SK-N-SH treated with all-trans-retinoic acid at 6 μM for 48 hours (cell line): ENCODE results near the gene CABP1.
A peak's percentile ranks its signal among the peaks of the same experiment; 100 is the strongest.

Experiments used
- ATAC-seq: fragments of 200-7000 bp; cut with Tn5 transposase; 3 replicates; pipeline ENCODE4 v1.9.1; 2020; ENCODE audit warnings: mild to moderate bottlenecking, moderate library complexity
- ARNTL ChIP-seq: fragments of 450-650 bp; formaldehyde crosslinking; IDR thresholded peaks from 2 replicates; pipeline ENCODE4 v1.5.0; 2020; ENCODE audit warnings: low read depth, mild to moderate bottlenecking, moderate library complexity, borderline replicate concordance
- BACH2 ChIP-seq: fragments of 250-450 bp; sonication (Bioruptor Pico); IDR thresholded peaks from 2 replicates; pipeline ENCODE4 v1.9.0; 2021; ENCODE audit warnings: mild to moderate bottlenecking, borderline replicate concordance
- CSDC2 ChIP-seq: fragments of 250-450 bp; sonication (Bioruptor Pico); IDR thresholded peaks from 2 replicates; pipeline ENCODE4 v1.5.0; 2020; ENCODE audit warnings: mild to moderate bottlenecking, moderate library complexity
- ESRRG ChIP-seq: fragments of 250-450 bp; sonication (Bioruptor Pico); IDR thresholded peaks from 2 replicates; pipeline ENCODE4 v1.6.1; 2021; ENCODE audit warnings: mild to moderate bottlenecking
- GLIS3 ChIP-seq: fragments of 250-450 bp; sonication (Bioruptor Pico); IDR thresholded peaks from 2 replicates; pipeline ENCODE4 v1.5.0; 2020; ENCODE audit warnings: mild to moderate bottlenecking, moderate library complexity
- ISL1 ChIP-seq: fragments of 250-450 bp; sonication (Bioruptor Pico); IDR thresholded peaks from 2 replicates; pipeline ENCODE4 v2.1.2; 2022; ENCODE audit warnings: mild to moderate bottlenecking, moderate library complexity
- RARB ChIP-seq: fragments of 250-450 bp; sonication (Bioruptor Pico); IDR thresholded peaks from 2 replicates; pipeline ENCODE4 v1.8.0; 2021; ENCODE audit warnings: mild to moderate bottlenecking, moderate library complexity
- TCF4 ChIP-seq: fragments of 250-450 bp; sonication (Bioruptor Pico); IDR thresholded peaks from 2 replicates; pipeline ENCODE4 v1.8.0; 2021; ENCODE audit warnings: mild to moderate bottlenecking, moderate library complexity, borderline replicate concordance
- TOX ChIP-seq: fragments of 250-450 bp; sonication (Bioruptor Pico); IDR thresholded peaks from 2 replicates; pipeline ENCODE4 v1.8.0; 2021; ENCODE audit warnings: mild to moderate bottlenecking, moderate library complexity, borderline replicate concordance
- ZC3H10 ChIP-seq: fragments of 250-450 bp; sonication (Bioruptor Pico); IDR thresholded peaks from 2 replicates; pipeline ENCODE4 v1.5.1; 2021; ENCODE audit warnings: mild to moderate bottlenecking, moderate library complexity
- ZFP3 ChIP-seq: fragments of 250-450 bp; sonication (Bioruptor Pico); IDR thresholded peaks from 2 replicates; pipeline ENCODE4 v1.5.0; 2020; ENCODE audit warnings: mild to moderate bottlenecking, moderate library complexity
- ZNF565 ChIP-seq: fragments of 450-650 bp; formaldehyde crosslinking; conservative IDR thresholded peaks from 2 replicates; pipeline ENCODE4 v1.5.0; 2020; ENCODE audit warnings: low read depth, mild to moderate bottlenecking, moderate library complexity
- ZNF70 ChIP-seq: fragments of 450-650 bp; formaldehyde crosslinking; IDR thresholded peaks from 2 replicates; pipeline ENCODE4 v1.5.0; 2020; ENCODE audit warnings: mild to moderate bottlenecking, moderate library complexity
- ZNF8 ChIP-seq: fragments of 450-650 bp; formaldehyde crosslinking; IDR thresholded peaks from 2 replicates; pipeline ENCODE4 v1.5.0; 2020; ENCODE audit warnings: mild to moderate bottlenecking, moderate library complexity
- TF ChIP-seq, protein P1 (sequence below): fragments of 250-450 bp; sonication (Bioruptor Pico); IDR thresholded peaks from 2 replicates; pipeline ENCODE4 v1.5.1; 2020; ENCODE audit warnings: low read depth, mild to moderate bottlenecking, moderate library complexity
- TF ChIP-seq, protein P2 (sequence below): fragments of 250-450 bp; sonication (Bioruptor Pico); IDR thresholded peaks from 2 replicates; pipeline ENCODE4 v1.5.1; 2021; ENCODE audit warnings: mild to moderate bottlenecking, moderate library complexity
- TF ChIP-seq, protein P3 (sequence below): fragments of 250-450 bp; sonication (Bioruptor Pico); IDR thresholded peaks from 2 replicates; pipeline ENCODE4 v1.8.0; 2021; ENCODE audit warnings: low read depth, mild to moderate bottlenecking, moderate library complexity, borderline replicate concordance

Gene CABP1

DNA sequence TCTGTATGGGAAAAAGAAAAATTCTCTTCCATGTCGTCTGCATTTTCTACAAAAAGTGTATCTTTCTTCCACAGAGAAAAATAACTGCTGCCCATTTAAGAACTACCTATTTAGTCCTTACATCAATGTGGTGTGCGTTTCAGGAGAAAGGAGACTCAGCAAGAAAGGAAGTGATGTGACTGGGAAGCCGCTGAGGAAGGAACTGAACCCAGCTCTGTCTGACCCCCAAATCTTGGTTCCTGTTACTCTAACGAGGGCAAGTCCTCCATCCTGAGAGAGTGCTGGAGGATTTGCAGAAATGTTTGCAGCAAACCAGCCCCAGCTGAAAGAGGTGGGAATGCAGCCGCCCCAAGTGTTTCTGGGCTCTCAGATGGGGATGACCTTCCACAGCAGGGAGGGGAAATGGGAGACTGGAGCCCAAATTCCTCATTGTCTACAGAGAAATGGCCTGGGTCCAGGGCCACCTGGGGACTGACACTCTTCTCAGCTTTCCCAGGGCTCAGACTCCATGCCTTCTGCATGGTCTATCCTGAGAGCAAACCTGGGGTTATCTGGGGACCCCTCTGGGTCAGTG is 39.8 kb downstream of the CABP1 start (continued):
- TF ChIP-seq ZNF70 (CRISPR knock-in tag), result no peak
- TF ChIP-seq, protein P1, sequence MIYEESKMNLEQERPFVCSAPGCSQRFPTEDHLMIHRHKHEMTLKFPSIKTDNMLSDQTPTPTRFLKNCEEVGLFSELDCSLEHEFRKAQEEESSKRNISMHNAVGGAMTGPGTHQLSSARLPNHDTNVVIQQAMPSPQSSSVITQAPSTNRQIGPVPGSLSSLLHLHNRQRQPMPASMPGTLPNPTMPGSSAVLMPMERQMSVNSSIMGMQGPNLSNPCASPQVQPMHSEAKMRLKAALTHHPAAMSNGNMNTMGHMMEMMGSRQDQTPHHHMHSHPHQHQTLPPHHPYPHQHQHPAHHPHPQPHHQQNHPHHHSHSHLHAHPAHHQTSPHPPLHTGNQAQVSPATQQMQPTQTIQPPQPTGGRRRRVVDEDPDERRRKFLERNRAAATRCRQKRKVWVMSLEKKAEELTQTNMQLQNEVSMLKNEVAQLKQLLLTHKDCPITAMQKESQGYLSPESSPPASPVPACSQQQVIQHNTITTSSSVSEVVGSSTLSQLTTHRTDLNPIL (CRISPR knock-in tag), result no peak

DNA sequence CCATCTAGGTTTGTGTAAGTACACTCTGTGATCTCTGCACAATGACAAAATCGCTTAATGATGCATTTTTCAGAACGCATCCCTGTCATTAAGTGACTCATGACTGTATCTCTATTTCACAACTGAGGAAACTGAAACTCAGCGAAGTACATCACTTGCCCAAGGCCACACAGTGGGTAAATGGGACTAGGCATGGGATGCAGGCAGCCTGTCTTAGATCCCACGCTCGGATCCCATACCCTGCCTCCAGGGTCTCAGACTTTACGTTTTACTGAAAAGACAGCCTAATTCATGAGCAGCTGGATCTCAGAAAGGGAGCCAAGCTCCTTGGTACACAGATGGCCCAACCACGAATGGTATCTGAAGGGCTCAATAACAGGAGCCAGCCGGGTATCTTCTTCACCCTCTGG is 44.1 kb downstream of the CABP1 start:
- no peak for ATAC-seq
- TF ChIP-seq ZNF565 (CRISPR knock-in tag) (no peak), ZC3H10 (CRISPR knock-in tag) (no peak)
- TF ChIP-seq, all 23 proteins: peak for 0

DNA sequence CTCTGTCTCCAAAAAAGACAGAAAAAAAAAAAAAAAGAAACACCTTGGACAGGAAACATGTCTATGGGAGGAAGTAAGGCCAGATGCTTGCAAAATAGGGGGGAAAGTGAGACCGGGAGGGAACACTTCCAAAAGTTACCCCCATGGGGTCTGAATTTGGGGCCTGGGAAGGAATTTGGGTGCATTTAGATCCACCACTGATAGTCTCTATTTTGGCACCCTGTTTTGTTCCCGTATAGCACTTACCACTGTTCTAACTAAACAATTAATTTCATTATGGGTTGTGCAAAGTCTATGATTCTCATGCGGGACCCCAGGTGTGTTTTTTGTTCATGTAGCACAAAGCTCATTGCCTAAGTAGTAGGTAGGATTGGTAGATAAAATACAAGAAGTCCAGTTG is 45.1 kb downstream of the CABP1 start:
- TF ChIP-seq, protein P1 (CRISPR knock-in tag), result no peak
- TF ChIP-seq TCF4 (no peak), GLIS3 (CRISPR knock-in tag) (no peak), ESRRG (CRISPR knock-in tag) (no peak), ISL1 (CRISPR knock-in tag) (no peak), BACH2 (CRISPR knock-in tag) (no peak), CSDC2 (CRISPR knock-in tag) (no peak), RARB (CRISPR knock-in tag) (no peak), ZFP3 (CRISPR knock-in tag) (no peak), ZNF8 (no peak), ZNF565 (CRISPR knock-in tag) (no peak), TOX (CRISPR knock-in tag) (no peak), ARNTL (no peak), ZC3H10 (CRISPR knock-in tag) (no peak)
- TF ChIP-seq, protein P2, sequence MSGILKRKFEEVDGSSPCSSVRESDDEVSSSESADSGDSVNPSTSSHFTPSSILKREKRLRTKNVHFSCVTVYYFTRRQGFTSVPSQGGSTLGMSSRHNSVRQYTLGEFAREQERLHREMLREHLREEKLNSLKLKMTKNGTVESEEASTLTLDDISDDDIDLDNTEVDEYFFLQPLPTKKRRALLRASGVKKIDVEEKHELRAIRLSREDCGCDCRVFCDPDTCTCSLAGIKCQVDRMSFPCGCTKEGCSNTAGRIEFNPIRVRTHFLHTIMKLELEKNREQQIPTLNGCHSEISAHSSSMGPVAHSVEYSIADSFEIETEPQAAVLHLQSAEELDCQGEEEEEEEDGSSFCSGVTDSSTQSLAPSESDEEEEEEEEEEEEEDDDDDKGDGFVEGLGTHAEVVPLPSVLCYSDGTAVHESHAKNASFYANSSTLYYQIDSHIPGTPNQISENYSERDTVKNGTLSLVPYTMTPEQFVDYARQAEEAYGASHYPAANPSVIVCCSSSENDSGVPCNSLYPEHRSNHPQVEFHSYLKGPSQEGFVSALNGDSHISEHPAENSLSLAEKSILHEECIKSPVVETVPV, result no peak
- TF ChIP-seq, protein P3, sequence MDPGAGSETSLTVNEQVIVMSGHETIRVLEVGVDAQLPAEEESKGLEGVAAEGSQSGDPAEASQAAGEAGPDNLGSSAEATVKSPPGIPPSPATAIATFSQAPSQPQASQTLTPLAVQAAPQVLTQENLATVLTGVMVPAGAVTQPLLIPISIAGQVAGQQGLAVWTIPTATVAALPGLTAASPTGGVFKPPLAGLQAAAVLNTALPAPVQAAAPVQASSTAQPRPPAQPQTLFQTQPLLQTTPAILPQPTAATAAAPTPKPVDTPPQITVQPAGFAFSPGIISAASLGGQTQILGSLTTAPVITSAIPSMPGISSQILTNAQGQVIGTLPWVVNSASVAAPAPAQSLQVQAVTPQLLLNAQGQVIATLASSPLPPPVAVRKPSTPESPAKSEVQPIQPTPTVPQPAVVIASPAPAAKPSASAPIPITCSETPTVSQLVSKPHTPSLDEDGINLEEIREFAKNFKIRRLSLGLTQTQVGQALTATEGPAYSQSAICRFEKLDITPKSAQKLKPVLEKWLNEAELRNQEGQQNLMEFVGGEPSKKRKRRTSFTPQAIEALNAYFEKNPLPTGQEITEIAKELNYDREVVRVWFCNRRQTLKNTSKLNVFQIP (CRISPR knock-in tag), result no peak
- no peak for ATAC-seq

DNA sequence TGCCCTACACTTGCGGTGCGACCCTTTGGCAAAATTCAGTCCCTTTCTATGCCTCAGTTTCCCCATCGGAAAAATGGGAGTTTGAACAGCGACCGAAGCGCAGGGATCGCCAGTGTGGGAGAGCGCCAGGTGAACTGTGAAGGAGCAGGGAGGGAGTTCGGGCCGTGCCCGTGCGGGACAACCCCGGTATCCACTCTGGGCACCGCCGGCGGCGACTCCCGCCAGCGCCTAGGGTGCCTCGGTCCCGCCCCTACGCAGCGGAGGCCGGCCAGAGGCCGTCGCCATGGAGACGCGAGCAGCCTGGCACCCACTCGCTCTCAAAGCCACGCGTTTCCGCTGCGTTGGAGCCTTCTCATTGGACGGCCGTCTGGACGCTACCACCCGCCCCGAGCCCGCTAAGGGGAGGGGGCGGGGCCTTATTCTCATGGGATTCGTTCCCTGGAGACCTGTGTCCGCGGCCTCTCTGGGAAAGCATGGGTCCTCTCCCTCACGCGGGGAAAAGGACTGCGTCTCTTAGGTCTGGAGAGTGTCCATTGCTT is 45.8 kb downstream of the CABP1 start:
- ATAC-seq, result peak; percentile 91
- TF ChIP-seq ZNF8 (no peak), CSDC2 (CRISPR knock-in tag) (no peak), ZFP3 (CRISPR knock-in tag) (no peak), ZNF70 (CRISPR knock-in tag) (no peak), ESRRG (CRISPR knock-in tag) (no peak), RARB (CRISPR knock-in tag) (no peak)
- TF ChIP-seq, protein P3 (CRISPR knock-in tag), result no peak
